ENCODE results near the gene GUCA2B.
A peak's percentile ranks its signal among the peaks of the same experiment; 100 is the strongest.

- TF ChIP-seq CTCF (IDR thresholded peaks at IDR 0.05) (no peak), POLR2AphosphoS5 (IDR thresholded peaks at IDR 0.05) (peak in 1 of 3 donors; percentile 26), POLR2A (IDR thresholded peaks at IDR 0.05) (no peak), EP300 (IDR thresholded peaks at IDR 0.05) (no peak)
Observed at GRCh38 chr1:42177541-42177981, 24.4 kb downstream of the GUCA2B start.

Measured in stomach (tissue), 4 donors.